ENCODE data around the gene USP35. TPM values are rescaled to one million over a fixed set of nuclear protein-coding genes. Genes with fewer than 3 reads are reported as not detected.

USP35 gene
- total RNA-seq, 1 experiment from 2014 or later = 11.8 TPM

DNA sequence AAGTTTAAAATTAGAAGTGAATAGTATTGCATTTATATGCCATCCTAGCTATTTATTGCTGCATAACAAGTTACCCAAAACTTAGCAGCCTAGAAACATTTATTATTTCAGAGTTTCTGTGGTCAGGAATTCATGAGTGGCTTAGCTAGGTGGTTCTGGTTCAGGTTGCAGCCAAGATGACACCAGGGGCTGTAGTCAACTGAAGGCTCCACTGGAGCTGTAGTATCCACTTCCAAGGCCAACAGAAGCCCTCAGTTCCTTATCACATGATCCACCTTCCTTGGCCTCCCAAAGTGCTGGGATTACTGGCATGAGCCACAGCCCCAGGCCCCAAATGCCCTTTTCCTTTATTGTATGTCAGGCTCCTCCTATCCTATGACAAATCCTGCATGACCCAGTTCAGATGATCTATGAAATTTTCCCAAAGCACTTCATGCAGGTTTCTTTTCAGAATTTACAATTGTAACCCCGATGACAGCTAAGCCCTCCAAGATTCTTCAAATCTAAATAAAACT lies 43.2 kb upstream of the USP35 start:
- in situ Hi-C loops (cut with HindIII; ENCODE audit: low pct_unique_long_range_greater_than_20kb, low sequenced_read_pairs) = no loop called here
- no TSS peak for BruUV-seq (replicated peaks)
- CTCF ChIA-PET = no interaction called here

DNA sequence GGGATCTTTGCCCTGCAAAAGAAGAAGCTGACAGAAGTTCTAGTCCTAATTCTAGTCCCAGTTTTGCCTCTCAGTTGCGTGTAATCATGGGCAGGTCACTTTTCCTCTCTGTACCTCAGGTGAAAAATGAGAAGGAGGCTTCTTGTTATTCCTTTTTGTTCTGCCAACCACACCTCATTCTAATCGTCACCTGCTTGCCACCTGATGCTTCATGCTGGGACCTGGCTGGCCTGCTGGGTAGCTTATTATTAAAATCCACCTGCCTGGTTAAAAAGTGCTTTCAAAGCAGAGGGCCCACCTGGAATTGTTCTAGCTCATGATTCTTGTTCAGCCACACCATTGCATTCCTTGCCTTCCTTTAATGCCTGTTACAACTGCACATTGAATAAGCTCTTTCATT lies 40.9 kb upstream of the USP35 start:
- Histone ChIP-seq H3K4me3 (ENCODE audit: low read depth in 2 of 2, low read length in 2 of 2) (no peak overlapping the region), H3K27ac (ENCODE audit: low read length) (no peak overlapping the region), H3K9me3 (ENCODE audit: control insufficient read depth, insufficient read depth, low read depth, low read length) (no peaks in the 10 kb centered on the region), H3K27me3 (ENCODE audit: control insufficient read depth, insufficient read depth, low read length) (no peaks in the 10 kb centered on the region), H3K4me1 (ENCODE audit: control insufficient read depth, insufficient read depth, low read length) (peaks cover 5% of the 10 kb centered on the region; the same call in 1 of the 2 replicates), H3K36me3 (ENCODE audit: control insufficient read depth, insufficient read depth, low read length) (no peaks in the 10 kb centered on the region)
- ATAC-seq = no peak
- ChIA-PET CTCF (interaction anchor here (0.5 to 0.6 kb wide), 2 partner anchors 112 to 207 kb away, joined by 5 to 9 read pairs; no protein-coding TSS in a partner anchor), POLR2A (interaction anchor here (0.7 kb wide), 1 partner anchor 182 kb away, joined by 4 read pairs; no protein-coding TSS in a partner anchor)
- in situ Hi-C loops (cut with HindIII; ENCODE audit: low pct_unique_long_range_greater_than_20kb, low sequenced_read_pairs) (no loop called here), intact Hi-C loops (cut with micrococcal nuclease; ENCODE audit: unreplicated experiment) (no loop called here)
- no TSS peak for BruUV-seq (replicated peaks)
- no peak for DNase-seq (ENCODE audit: low read depth, low spot score)
- no peak for TF ChIP-seq REST (IDR thresholded peaks at IDR 0.05; ENCODE audit: insufficient read depth in 1 of 2, low read depth in 2 of 2, low read length in 1 of 2)
- TF ChIP-seq POLR2AphosphoS5 (IDR thresholded peaks at IDR 0.05; ENCODE audit: low read depth, low read length) = no peak
- TF ChIP-seq TCF7L2 (IDR thresholded peaks at IDR 0.05; ENCODE audit: low read depth, low read length) = no peak
- TF ChIP-seq, protein P1, sequence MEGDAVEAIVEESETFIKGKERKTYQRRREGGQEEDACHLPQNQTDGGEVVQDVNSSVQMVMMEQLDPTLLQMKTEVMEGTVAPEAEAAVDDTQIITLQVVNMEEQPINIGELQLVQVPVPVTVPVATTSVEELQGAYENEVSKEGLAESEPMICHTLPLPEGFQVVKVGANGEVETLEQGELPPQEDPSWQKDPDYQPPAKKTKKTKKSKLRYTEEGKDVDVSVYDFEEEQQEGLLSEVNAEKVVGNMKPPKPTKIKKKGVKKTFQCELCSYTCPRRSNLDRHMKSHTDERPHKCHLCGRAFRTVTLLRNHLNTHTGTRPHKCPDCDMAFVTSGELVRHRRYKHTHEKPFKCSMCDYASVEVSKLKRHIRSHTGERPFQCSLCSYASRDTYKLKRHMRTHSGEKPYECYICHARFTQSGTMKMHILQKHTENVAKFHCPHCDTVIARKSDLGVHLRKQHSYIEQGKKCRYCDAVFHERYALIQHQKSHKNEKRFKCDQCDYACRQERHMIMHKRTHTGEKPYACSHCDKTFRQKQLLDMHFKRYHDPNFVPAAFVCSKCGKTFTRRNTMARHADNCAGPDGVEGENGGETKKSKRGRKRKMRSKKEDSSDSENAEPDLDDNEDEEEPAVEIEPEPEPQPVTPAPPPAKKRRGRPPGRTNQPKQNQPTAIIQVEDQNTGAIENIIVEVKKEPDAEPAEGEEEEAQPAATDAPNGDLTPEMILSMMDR (IDR thresholded peaks at IDR 0.05) = no peak
- no peak for TF ChIP-seq SIN3A (IDR thresholded peaks at IDR 0.05; ENCODE audit: borderline replicate concordance, insufficient read depth, low read depth, low read length)

More for the DNA sequence above, 43.2 kb upstream of the USP35 start:
- POLR2A ChIA-PET = no interaction called here
- Histone ChIP-seq H3K27me3 (ENCODE audit: control insufficient read depth, insufficient read depth, low read length) (no peaks in the 10 kb centered on the region), H3K27ac (ENCODE audit: low read length) (no peak overlapping the region), H3K9me3 (ENCODE audit: control insufficient read depth, insufficient read depth, low read depth, low read length) (no peaks in the 10 kb centered on the region), H3K4me1 (ENCODE audit: control insufficient read depth, insufficient read depth, low read length) (no peaks in the 10 kb centered on the region), H3K4me3 (ENCODE audit: low read depth in 2 of 2, low read length in 2 of 2) (no peak overlapping the region), H3K36me3 (ENCODE audit: control insufficient read depth, insufficient read depth, low read length) (no peaks in the 10 kb centered on the region)
- ATAC-seq = no peak
- intact Hi-C loops (cut with micrococcal nuclease; ENCODE audit: unreplicated experiment) = no loop called here
- DNase-seq (ENCODE audit: low read depth, low spot score) = no peak
- TF ChIP-seq POLR2AphosphoS5 (IDR thresholded peaks at IDR 0.05; ENCODE audit: low read depth, low read length) = no peak
- TF ChIP-seq SIN3A (IDR thresholded peaks at IDR 0.05; ENCODE audit: borderline replicate concordance, insufficient read depth, low read depth, low read length) = no peak
- TF ChIP-seq TCF7L2 (IDR thresholded peaks at IDR 0.05; ENCODE audit: low read depth, low read length) = no peak
- TF ChIP-seq REST (IDR thresholded peaks at IDR 0.05; ENCODE audit: insufficient read depth in 1 of 2, low read depth in 2 of 2, low read length in 1 of 2) = no peak
- TF ChIP-seq, protein P1 (IDR thresholded peaks at IDR 0.05) = no peak

All from Panc1 (cell line).